IgD-negative memory B cell (primary cell): ENCODE data around the gene MMP25. TPM values are rescaled to one million over a fixed set of nuclear protein-coding genes. Genes with fewer than 3 reads are reported as not detected.
A peak's percentile ranks its signal among the peaks of the same experiment; 100 is the strongest.

Experiments
- H3K27ac Mint-ChIP-seq, 3 donors: one replicate each; pipeline ENCODE4 v1.8.0; 2020 to 2022; ENCODE audit warnings: mild to moderate bottlenecking in 3 of 3, mixed read lengths in 3 of 3, moderate library complexity in 1 of 3
- H3K27me3 Mint-ChIP-seq: one replicate; pipeline ENCODE4 v1.8.0; 2021; ENCODE audit warnings: mixed read lengths
- H3K36me3 Mint-ChIP-seq: one replicate; pipeline ENCODE4 v1.8.0; 2020; ENCODE audit warnings: mild to moderate bottlenecking, mixed read lengths
- H3K4me1 Mint-ChIP-seq, 3 donors: one replicate each; pipeline ENCODE4 v1.8.0; 2020 to 2022; ENCODE audit warnings: mixed read lengths in 3 of 3, mild to moderate bottlenecking in 1 of 3
- H3K4me3 Mint-ChIP-seq, 4 donors: one replicate each; pipeline ENCODE4 v1.8.0; 2020 to 2022; ENCODE audit warnings: mild to moderate bottlenecking in 4 of 4, mixed read lengths in 4 of 4, moderate library complexity in 3 of 4
- H3K9me3 Mint-ChIP-seq, 3 donors: one replicate each; pipeline ENCODE4 v1.8.0; 2020 to 2021; ENCODE audit warnings: mixed read lengths in 3 of 3, mild to moderate bottlenecking in 1 of 3
- polyA plus RNA-seq: library from polyadenylated mRNA; unstranded; fragments of 300-500 nt; fragmentation: Illumina TruSeq; gene quantifications from one replicate; pipeline ENCODE4 v1.2.3, GENCODE V29; 2021

Gene MMP25
- polyA plus RNA-seq, 1 donor from 2014 or later, result 0.40 TPM

DNA sequence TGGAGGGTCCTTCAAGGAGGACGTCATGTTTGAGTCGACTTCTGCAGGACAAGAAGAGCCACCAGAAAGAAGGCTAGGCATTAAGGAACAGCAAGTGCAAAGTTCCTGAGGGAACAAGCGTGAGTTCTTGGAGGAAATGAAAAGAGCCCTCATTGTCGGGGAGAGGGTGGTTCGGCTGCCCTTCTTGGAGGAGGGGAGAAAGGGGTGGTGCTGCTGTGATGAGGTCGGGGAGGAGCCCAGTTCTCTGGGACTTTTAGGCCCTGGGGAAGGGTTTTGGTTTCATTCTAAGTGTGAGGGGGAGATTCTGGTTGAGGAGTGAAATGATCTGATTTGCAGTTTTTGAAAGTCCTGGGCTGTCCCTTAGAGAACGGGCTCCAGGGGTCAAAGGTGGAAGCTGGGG lies 13.7 kb upstream of the MMP25 start:
- Mint-ChIP-seq H3K9me3 (no peaks in the 10 kb centered on the region), H3K27me3 (peaks cover 56% of the 10 kb centered on the region), H3K4me1 (peaks cover 0 to 15% (median 14%) of the 10 kb centered on the region in 3 donors), H3K4me3 (peak overlapping the region in 1 of 4 donors; percentile 15), H3K36me3 (peaks cover 3% of the 10 kb centered on the region), H3K27ac (no peak overlapping the region)

DNA sequence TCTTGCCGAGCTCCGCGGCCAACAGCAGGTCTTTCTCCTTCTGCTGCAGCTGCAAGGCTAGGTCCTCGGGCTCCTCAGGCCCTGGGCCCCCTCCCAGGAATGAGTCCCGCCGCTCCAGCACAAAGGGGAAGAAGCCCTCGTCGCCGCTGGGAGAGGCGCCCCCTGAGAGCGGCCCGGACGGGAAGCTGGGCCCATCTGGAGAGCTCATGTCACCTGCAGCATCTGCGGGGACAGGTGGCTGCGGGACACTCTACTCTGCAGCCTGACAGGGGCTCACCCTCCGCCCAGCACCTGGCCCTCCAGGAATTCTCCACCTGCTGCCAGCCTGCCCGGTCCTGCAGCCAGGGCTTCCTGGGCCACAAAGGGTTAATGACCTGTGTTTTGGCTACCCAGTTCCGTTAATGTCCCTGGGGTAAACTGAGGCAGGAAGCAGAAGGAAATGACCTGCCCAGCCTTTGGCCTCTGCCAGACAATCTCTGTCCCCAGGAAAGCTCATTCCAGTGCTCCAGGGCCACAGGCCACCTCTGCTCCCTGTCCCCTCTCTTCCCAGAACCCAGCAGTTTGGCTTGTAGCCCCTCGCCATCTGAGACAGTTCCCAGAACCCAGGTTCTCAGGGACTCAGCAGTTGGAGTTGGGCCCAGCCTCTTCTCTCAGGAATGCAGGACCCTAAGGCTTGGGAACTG lies 10.9 kb upstream of the MMP25 start:
- H3K4me3 Mint-ChIP-seq, result peak overlapping the region in 1 of 4 donors; percentile 55

DNA sequence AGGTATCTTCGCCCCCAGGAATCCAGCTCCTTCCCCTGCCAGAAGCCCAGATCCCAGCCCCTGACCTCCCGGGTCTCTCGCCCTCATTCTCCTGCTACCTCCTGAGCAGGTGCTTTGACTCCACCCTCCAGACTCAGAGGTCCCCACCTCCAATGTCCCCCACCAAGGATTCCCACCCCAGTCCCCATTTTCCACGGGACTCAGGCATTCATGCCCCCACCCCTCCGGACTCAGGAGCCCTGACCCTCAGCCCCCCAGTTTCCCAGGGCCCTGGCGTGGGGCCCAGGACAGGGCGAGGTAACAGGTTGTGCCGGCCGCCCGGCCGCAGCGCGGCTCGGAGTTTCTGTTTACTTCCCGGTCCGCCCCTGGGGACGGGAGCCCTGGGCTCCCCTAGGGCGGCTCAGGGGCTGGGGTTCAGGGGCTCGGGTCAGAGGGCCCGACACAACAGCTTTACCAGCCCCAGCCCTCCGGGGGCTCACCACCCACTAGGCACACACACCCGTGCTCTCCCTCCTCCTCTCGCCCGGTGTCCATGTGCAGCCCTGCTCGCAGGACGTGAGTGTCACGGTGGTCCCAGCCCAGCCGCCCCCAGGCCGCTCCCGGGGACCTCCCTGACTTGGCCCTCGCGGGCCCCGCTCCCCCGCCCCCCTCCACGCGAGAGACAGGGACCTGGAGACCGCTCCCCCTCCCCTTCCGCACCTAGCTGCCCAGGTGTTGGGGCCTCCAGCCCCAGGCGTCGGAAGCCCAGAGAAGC lies 10.2 kb upstream of the MMP25 start:
- H3K4me3 Mint-ChIP-seq, result peak overlapping the region in 2 of 4 donors; percentile 25 to 55
- peaks cover 53% of the 10 kb centered on the region for H3K27me3 Mint-ChIP-seq
- no peaks in the 10 kb centered on the region for H3K9me3 Mint-ChIP-seq
- H3K36me3 Mint-ChIP-seq, result peaks cover 3% of the 10 kb centered on the region
- no peak overlapping the region for H3K27ac Mint-ChIP-seq
- peaks cover 0 to 11% (median 5%) of the 10 kb centered on the region in 3 donors for H3K4me1 Mint-ChIP-seq

More for the DNA sequence above, 10.9 kb upstream of the MMP25 start:
- Mint-ChIP-seq H3K9me3 (no peaks in the 10 kb centered on the region), H3K36me3 (peaks cover 3% of the 10 kb centered on the region), H3K27me3 (peaks cover 55% of the 10 kb centered on the region), H3K4me1 (peaks cover 0 to 11% (median 5%) of the 10 kb centered on the region in 3 donors), H3K27ac (peak overlapping the region in 1 of 3 donors; percentile 31)

DNA sequence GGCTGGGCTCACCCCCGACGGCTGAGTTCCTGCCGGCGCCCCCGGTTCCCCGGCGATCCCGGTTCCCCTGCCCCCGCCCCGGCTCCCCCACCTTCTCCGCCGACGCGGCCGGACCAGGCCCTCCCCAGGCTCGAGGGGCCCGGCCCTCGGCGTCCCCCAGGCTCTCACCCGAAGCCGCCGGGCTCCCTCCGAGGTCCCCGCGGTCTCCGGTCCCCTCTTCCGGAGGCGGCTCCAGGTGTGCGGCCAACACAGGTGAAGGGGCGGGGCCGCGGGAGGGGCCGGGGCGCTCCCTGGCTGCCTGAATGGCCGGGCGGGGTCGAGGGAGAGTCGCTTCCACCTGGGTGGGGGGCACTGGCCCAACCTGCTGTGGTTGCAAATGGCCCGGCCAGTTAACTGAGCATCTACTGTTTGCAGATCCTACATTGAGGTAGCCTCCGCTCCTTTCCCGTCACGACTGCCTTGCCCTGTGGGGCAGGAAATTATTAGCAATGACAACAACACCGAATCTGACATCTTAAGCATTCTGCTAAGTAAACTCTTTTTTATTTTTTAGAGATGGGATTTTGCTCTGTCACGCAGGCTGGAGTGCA lies 9.5 kb upstream of the MMP25 start, which contains the start of gene BICDL2:
TSS of gene BICDL2 (minus strand) at position 219 of the 590 bp plus-strand sequence. CDS start 1,448 bp downstream, outside the sequence.
- no peaks in the 10 kb centered on the region for H3K9me3 Mint-ChIP-seq
- peaks cover 0 to 11% (median 3%) of the 10 kb centered on the region in 3 donors for H3K4me1 Mint-ChIP-seq
- H3K36me3 Mint-ChIP-seq, result peaks cover 3% of the 10 kb centered on the region
- peak within 1 kb of the TSS in 3 of 4 donors; percentile 25 to 89 (median 86) for H3K4me3 Mint-ChIP-seq
- H3K27ac Mint-ChIP-seq, result no peak within 1 kb of the TSS
- H3K27me3 Mint-ChIP-seq, result peaks cover 54% of the 10 kb centered on the region

DNA sequence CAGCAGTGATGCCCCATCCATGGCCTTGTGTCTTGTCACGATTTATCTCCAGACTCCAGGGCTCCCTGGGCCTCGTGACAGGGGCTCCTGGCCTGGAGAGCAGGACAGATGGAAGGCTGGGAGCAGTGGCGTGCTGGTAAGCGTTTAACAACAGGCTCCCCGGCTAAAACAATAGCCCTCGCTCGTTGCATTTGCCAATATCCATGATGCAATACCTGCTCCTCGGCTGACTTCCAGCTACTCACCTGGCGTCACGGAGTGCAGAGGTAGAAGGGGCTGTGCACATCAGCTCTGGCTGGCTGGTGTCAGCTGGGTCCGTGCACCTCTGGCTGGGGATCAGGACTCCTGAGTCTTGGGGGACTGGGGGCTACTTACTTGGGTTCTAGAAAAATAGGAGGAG lies 8.1 kb upstream of the MMP25 start:
- Mint-ChIP-seq H3K27me3 (peaks cover 46% of the 10 kb centered on the region), H3K36me3 (no peaks in the 10 kb centered on the region), H3K4me1 (peaks cover 0 to 11% (median 3%) of the 10 kb centered on the region in 3 donors), H3K9me3 (no peaks in the 10 kb centered on the region), H3K27ac (no peak overlapping the region), H3K4me3 (peak overlapping the region in 1 of 4 donors; percentile 12)

DNA sequence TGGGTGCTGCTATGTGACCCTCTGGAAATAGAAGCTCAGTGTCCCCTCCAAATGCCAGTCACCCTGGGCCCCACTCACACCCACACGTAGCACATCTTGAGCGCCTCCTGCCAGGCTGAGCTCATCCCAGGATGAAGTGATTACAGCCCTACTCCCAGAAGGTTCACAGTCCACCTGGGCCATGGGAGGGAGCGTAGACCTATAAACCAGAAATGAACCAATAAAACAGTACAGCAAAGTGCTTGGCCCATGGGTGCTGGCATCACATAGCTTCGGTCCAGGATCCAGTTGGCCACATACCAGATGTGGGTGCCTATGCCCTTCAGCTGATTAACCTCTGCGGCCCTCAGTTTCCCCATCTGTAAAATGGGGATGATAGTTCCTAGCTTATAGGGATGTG lies 7.5 kb upstream of the MMP25 start:
- peaks cover 0 to 12% (median 3%) of the 10 kb centered on the region in 3 donors for H3K4me1 Mint-ChIP-seq
- no peaks in the 10 kb centered on the region for H3K36me3 Mint-ChIP-seq
- H3K27me3 Mint-ChIP-seq, result peaks cover 44% of the 10 kb centered on the region
- no peak overlapping the region for H3K4me3 Mint-ChIP-seq
- no peaks in the 10 kb centered on the region for H3K9me3 Mint-ChIP-seq
- H3K27ac Mint-ChIP-seq, result no peak overlapping the region

DNA sequence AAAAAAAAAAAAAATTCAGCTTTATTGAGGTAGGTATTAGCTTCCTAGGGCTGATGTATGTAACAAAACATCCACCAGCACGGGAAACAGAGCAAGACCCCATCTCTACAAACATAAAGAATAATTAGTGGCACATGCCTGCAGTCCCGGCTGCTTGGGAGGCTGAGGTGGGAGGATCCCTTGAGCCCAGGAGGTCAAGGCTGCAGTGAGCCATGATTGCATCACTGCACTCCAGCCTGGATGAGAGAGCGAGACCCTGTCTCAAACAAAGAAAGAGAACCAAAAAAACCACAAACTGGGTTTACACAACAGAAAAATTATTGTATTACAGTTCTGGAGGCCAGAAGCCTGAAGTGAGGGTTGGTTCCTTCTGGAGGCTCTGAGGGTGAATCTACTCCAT lies 4.0 kb upstream of the MMP25 start:
- H3K27me3 Mint-ChIP-seq, result peaks cover 41% of the 10 kb centered on the region
- H3K9me3 Mint-ChIP-seq, result no peaks in the 10 kb centered on the region
- H3K4me1 Mint-ChIP-seq, result peaks cover 3 to 10% (median 5%) of the 10 kb centered on the region in 3 donors
- no peak overlapping the region for H3K27ac Mint-ChIP-seq
- peak overlapping the region in 2 of 4 donors; percentile 17 to 29 for H3K4me3 Mint-ChIP-seq
- H3K36me3 Mint-ChIP-seq, result no peaks in the 10 kb centered on the region

DNA sequence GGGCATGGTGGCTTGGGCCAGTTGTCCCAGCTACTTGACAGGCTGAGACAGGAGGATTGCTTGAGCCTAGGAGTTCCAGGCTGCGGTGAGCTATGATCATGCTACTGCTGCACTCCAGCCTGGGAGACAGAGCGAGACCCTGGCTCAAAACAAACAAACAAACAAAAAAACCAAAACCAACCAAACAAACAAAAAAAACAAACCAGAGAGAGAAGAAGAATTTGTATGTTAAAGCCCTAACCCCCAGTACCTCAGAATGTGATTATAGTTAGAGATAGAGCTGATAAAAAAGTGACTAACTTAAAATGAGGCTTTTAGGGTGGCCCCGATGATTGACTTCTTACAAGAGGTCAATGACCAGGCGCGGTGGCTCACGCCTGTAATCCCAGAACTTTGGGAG lies 1.7 kb upstream of the MMP25 start:
- H3K27me3 Mint-ChIP-seq, result peaks cover 41% of the 10 kb centered on the region

DNA sequence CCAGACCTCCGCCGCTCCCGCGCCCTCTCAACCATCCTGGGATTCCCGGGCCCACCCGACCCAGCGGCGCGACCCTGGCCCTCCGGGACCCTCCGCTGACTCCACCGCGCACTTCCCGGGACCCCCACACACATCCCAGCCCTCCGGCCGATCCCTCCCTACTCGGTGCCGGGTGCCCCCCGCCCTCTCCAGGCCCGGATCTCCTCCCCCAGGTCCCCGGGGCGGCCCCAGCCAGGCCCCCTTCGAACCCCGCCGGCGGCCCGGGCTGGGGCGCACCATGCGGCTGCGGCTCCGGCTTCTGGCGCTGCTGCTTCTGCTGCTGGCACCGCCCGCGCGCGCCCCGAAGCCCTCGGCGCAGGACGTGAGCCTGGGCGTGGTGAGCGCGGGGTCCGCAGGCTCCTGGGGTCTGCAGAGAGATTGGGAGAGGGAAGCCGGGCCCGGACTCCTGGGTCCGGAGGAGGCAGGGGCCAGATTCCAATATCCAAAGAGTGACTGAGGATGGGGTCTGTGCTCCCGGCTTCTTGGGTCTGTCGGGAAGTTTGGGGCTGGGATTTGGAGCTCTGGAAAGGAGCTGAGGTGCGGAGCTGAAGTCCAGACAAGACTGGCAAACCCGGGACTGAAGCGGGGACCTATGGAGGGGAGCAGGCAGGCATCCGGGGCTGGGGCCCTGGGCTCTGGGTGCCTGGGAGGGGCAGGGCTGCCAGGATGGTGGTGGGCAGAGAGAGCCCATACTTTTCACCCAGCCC lies 453 bp downstream of the MMP25 start:
- H3K9me3 Mint-ChIP-seq, result no peaks in the 10 kb centered on the region
- peak overlapping the region in 3 of 4 donors; percentile 25 to 45 (median 45) for H3K4me3 Mint-ChIP-seq
- H3K36me3 Mint-ChIP-seq, result no peaks in the 10 kb centered on the region
- no peak overlapping the region for H3K27ac Mint-ChIP-seq
- peaks cover 5 to 7% (median 5%) of the 10 kb centered on the region in 3 donors for H3K4me1 Mint-ChIP-seq
- peaks cover 33% of the 10 kb centered on the region for H3K27me3 Mint-ChIP-seq

More for the DNA sequence above, 1.7 kb upstream of the MMP25 start:
- Mint-ChIP-seq H3K4me3 (peak overlapping the region; percentile 75 to 93 (median 82)), H3K36me3 (no peaks in the 10 kb centered on the region), H3K9me3 (no peaks in the 10 kb centered on the region), H3K4me1 (peaks cover 5 to 7% (median 5%) of the 10 kb centered on the region in 3 donors), H3K27ac (peak overlapping the region in 1 of 3 donors; percentile 20)

DNA sequence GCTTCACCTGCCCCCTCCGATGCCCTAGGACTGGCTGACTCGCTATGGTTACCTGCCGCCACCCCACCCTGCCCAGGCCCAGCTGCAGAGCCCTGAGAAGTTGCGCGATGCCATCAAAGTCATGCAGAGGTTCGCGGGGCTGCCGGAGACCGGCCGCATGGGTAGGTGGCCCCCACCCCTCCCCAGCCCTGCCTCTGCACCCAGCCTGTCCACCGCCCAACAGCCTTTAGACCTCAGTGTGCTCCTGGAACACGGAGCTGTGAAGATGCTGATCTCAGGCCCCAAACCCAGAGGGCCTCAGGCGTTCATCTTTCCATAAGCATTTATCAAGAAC lies 993 bp downstream of the MMP25 start:
- Mint-ChIP-seq H3K4me1 (peaks cover 5 to 10% (median 7%) of the 10 kb centered on the region in 3 donors), H3K36me3 (no peaks in the 10 kb centered on the region), H3K27me3 (peaks cover 33% of the 10 kb centered on the region), H3K27ac (no peak overlapping the region), H3K4me3 (peak overlapping the region; percentile 45 to 65 (median 60)), H3K9me3 (no peaks in the 10 kb centered on the region)

DNA sequence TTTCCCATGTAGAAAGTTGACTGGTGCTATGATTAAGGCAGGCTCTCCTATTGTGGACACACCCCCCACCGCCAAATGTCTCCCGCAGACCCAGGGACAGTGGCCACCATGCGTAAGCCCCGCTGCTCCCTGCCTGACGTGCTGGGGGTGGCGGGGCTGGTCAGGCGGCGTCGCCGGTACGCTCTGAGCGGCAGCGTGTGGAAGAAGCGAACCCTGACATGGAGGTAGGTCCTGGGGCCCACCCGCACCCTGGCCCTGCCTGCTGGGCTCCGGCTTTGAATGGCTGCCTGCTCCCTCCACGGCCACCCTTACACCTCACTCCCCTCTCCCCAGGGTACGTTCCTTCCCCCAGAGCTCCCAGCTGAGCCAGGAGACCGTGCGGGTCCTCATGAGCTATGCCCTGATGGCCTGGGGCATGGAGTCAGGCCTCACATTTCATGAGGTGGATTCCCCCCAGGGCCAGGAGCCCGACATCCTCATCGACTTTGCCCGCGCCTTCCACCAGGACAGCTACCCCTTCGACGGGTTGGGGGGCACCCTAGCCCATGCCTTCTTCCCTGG lies 3.6 kb downstream of the MMP25 start:
- no peak overlapping the region for H3K27ac Mint-ChIP-seq
- H3K4me3 Mint-ChIP-seq, result no peak overlapping the region

DNA sequence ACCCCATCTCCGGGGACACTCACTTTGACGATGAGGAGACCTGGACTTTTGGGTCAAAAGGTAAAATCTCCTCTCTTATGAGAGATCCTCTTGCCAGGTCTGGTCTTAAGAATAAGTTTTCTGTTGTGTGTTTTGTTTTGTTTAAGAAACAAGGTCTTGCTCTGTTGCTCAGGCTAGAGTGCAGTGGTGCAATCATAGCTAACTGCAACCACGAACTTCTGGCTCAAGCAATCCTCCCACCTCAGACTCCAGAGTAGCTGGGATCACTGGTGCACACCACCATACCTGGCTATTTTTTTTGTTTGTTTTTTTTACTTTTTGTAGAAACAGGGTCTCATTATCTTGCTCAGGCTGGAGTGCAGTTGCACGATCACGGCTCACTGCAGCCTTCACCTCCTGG lies 4.1 kb downstream of the MMP25 start:
- Mint-ChIP-seq H3K27me3 (peaks cover 10% of the 10 kb centered on the region), H3K27ac (no peak overlapping the region), H3K4me1 (peaks cover 12 to 16% (median 14%) of the 10 kb centered on the region in 3 donors), H3K4me3 (no peak overlapping the region), H3K36me3 (no peaks in the 10 kb centered on the region), H3K9me3 (no peaks in the 10 kb centered on the region)

More for the DNA sequence above, 3.6 kb downstream of the MMP25 start:
- Mint-ChIP-seq H3K9me3 (no peaks in the 10 kb centered on the region), H3K4me1 (peaks cover 9 to 15% (median 10%) of the 10 kb centered on the region in 3 donors), H3K36me3 (no peaks in the 10 kb centered on the region), H3K27me3 (peaks cover 15% of the 10 kb centered on the region)

DNA sequence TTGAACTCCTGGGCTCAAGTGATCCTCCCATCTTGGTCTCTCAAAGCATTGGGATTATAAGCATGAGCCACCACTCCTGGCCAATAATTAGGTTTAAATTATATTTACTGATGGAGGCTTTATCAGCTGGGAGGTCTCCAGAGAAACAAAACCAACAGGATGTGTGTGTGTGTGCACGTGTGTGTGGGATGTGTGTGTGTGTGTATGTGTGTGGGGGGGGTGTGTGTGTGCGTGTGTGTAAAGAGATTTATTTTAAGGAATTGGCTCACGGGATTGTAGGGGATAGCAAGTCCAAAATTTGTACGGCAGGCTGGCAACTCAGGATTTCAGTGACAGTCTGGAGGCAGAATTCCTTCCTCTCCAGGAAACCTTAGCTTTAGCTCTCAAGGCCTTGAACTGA lies 4.6 kb downstream of the MMP25 start:
- no peak overlapping the region for H3K27ac Mint-ChIP-seq
- peaks cover 13 to 17% (median 14%) of the 10 kb centered on the region in 3 donors for H3K4me1 Mint-ChIP-seq
- no peaks in the 10 kb centered on the region for H3K9me3 Mint-ChIP-seq
- H3K36me3 Mint-ChIP-seq, result no peaks in the 10 kb centered on the region
- H3K4me3 Mint-ChIP-seq, result peak overlapping the region in 1 of 4 donors; percentile 48
- peaks cover 10% of the 10 kb centered on the region for H3K27me3 Mint-ChIP-seq

DNA sequence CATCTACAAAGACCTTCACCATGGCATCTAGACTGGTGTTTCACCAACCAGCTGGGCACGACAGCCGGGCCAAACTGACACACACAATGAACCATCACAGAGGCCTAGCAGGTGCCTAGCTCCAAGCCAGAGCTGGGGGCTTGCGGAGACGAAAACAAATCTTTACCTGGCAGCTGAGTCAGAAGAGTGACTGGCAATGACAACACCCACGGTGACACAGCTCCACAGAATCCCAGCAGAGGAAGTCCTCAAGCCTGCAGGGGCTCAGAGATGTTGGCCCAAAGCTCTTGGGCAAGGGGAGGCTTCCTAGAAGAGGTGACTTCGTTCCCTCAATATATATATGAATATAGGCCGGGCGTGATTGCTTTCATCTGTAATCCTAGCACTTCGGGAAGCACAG lies 5.1 kb downstream of the MMP25 start:
- no peaks in the 10 kb centered on the region for H3K36me3 Mint-ChIP-seq
- H3K27ac Mint-ChIP-seq, result no peak overlapping the region
- H3K4me1 Mint-ChIP-seq, result peaks cover 13 to 17% (median 14%) of the 10 kb centered on the region in 3 donors
- H3K27me3 Mint-ChIP-seq, result peaks cover 10% of the 10 kb centered on the region
- peak overlapping the region in 1 of 4 donors; percentile 48 for H3K4me3 Mint-ChIP-seq
- H3K9me3 Mint-ChIP-seq, result no peaks in the 10 kb centered on the region
